Lower lobe of right lung (tissue), 2 donors: Measurements from ENCODE around the gene RPTOR. TPM values are rescaled to one million over a fixed set of nuclear protein-coding genes. Genes with fewer than 3 reads are reported as not detected.
"Not testable (repeated sequence)": the region's sequence is repeated elsewhere in the genome, so short reads cannot be mapped to it uniquely, and the experiment has no call there.

Experiments used
- ATAC-seq, 2 donors: fragments of 200-7000 bp; cut with Tn5 transposase; one replicate each; pipeline ENCODE4 v1.9.1; 2020 to 2022; ENCODE audit warnings: mild to moderate bottlenecking in 2 of 2, moderate library complexity in 2 of 2
- DNase-seq: peaks from one replicate; pipeline ENCODE4 v3.0.0-alpha.2; 2020
- H3K27ac ChIP-seq: fragments of 200-600 bp; one replicate; pipeline ENCODE4 v1.8.0; 2022
- H3K27me3 ChIP-seq: fragments of 200-600 bp; one replicate; pipeline ENCODE4 v1.8.0; 2022; ENCODE audit warnings: low read depth
- H3K36me3 ChIP-seq: fragments of 200-600 bp; one replicate; pipeline ENCODE4 v1.8.0; 2022; ENCODE audit warnings: mild to moderate bottlenecking
- H3K4me1 ChIP-seq: fragments of 200-600 bp; one replicate; pipeline ENCODE4 v1.8.0; 2022
- H3K4me3 ChIP-seq: fragments of 200-600 bp; one replicate; pipeline ENCODE4 v1.8.0; 2022; ENCODE audit warnings: mild to moderate bottlenecking
- H3K9me3 ChIP-seq: fragments of 200-600 bp; one replicate; pipeline ENCODE4 v1.8.0; 2022
- intact Hi-C: fragments of 100-400 bp; cut with DNase I; formaldehyde crosslinking; loops from one replicate; pipeline ENCODE4 v1.11.0; 2022
- total RNA-seq: library from RNA; stranded (reverse); fragmentation: NEBNext Ultra II Directional; extraction: Animal tissue kit (Norgen Biotek cat#: 25700); gene quantifications from one replicate; pipeline ENCODE4 v1.2.1, GENCODE V29; 2021
- TF ChIP-seq, protein P1 (sequence below): fragments of 200-600 bp; IDR thresholded peaks from one replicate; pipeline ENCODE4 v1.8.0; 2022; ENCODE audit warnings: antibody characterized with exemption, mild to moderate bottlenecking
- donor health status: DM: no; HTN: yes; CAD: no; lungs with severe emphysema.

The RPTOR gene
- total RNA-seq, 1 donor from 2014 or later, result 34.0 TPM

GRCh38 chr17:80504686-80505413 lies 39.8 kb upstream of the RPTOR start:
- TF ChIP-seq, protein P1, sequence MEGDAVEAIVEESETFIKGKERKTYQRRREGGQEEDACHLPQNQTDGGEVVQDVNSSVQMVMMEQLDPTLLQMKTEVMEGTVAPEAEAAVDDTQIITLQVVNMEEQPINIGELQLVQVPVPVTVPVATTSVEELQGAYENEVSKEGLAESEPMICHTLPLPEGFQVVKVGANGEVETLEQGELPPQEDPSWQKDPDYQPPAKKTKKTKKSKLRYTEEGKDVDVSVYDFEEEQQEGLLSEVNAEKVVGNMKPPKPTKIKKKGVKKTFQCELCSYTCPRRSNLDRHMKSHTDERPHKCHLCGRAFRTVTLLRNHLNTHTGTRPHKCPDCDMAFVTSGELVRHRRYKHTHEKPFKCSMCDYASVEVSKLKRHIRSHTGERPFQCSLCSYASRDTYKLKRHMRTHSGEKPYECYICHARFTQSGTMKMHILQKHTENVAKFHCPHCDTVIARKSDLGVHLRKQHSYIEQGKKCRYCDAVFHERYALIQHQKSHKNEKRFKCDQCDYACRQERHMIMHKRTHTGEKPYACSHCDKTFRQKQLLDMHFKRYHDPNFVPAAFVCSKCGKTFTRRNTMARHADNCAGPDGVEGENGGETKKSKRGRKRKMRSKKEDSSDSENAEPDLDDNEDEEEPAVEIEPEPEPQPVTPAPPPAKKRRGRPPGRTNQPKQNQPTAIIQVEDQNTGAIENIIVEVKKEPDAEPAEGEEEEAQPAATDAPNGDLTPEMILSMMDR, result no peak
- Histone ChIP-seq H3K36me3 (no peaks in the 10 kb centered on the region), H3K27ac (no peak overlapping the region), H3K9me3 (no peaks in the 10 kb centered on the region), H3K27me3 (peaks cover 6% of the 10 kb centered on the region), H3K4me3 (no peak overlapping the region), H3K4me1 (no peaks in the 10 kb centered on the region)
- ATAC-seq (no peak), DNase-seq (no peak)
- intact Hi-C loops, result no loop called here

DNA sequence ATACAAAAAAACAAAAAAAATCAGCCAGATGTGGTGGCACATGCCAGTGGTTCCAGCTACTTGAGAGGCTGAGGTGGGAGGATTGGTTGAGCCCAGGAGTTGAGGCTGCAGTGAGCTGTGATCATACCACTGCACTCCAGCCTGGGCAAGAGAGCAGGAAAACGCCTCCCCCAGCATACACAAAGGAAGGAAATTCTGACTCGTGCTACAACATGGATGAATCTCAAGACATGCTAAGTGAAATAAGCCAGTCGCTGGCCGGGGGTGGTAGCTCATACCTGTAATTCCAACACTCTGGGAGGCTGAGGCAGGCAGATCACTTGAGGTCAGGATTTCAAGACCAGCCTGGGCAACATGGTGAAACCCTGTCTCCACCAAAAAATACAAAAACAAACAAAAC lies 37.5 kb upstream of the RPTOR start:
- DNase-seq, H3K36me3 ChIP-seq, H3K4me3 ChIP-seq, H3K4me1 ChIP-seq, intact Hi-C loops, ATAC-seq, H3K27ac ChIP-seq, H3K9me3 ChIP-seq, H3K27me3 ChIP-seq: not testable (repeated sequence)

DNA sequence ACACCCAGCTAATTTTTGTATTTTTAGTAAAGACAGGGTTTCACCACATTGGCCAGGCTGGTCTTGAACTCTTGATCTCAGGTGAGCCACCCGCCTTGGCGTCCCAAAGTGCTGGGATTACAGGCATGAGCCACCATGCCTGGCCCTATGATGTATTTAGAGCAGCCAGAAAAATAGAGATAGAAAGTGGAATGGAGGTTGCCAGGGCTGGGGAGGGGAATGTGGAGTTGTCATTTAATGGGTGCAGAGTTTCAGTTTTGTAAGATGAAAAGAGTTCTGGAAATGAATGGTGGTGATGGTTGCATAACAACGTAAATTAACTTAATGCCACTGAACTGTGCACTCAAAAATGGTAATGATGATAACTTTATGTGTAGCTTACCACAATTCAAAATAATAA lies 36.7 kb upstream of the RPTOR start:
- no peaks in the 10 kb centered on the region for H3K36me3 ChIP-seq
- TF ChIP-seq, protein P1, result no peak
- H3K27me3 ChIP-seq, result peaks cover 13% of the 10 kb centered on the region
- no peak overlapping the region for H3K27ac ChIP-seq
- no peaks in the 10 kb centered on the region for H3K4me1 ChIP-seq
- DNase-seq (no peak), ATAC-seq (no peak)
- no peak overlapping the region for H3K4me3 ChIP-seq
- intact Hi-C loops, result no loop called here
- no peaks in the 10 kb centered on the region for H3K9me3 ChIP-seq

GRCh38 chr17:80509311-80509710 lies 35.3 kb upstream of the RPTOR start:
- H3K27ac ChIP-seq, result no peak overlapping the region
- intact Hi-C loops, result no loop called here
- H3K9me3 ChIP-seq, result no peaks in the 10 kb centered on the region
- ATAC-seq (no peak), DNase-seq (no peak)
- H3K36me3 ChIP-seq, result no peaks in the 10 kb centered on the region
- no peak overlapping the region for H3K4me3 ChIP-seq
- TF ChIP-seq, protein P1, result no peak
- H3K27me3 ChIP-seq, result peaks cover 14% of the 10 kb centered on the region
- H3K4me1 ChIP-seq, result no peaks in the 10 kb centered on the region

- no peaks in the 10 kb centered on the region for H3K36me3 ChIP-seq
- no peak overlapping the region for H3K27ac ChIP-seq
- DNase-seq, result no peak
- no peaks in the 10 kb centered on the region for H3K9me3 ChIP-seq
- H3K27me3 ChIP-seq, result peaks cover 14% of the 10 kb centered on the region
- no peak for ATAC-seq
- intact Hi-C loops, result no loop called here
- H3K4me3 ChIP-seq, result no peak overlapping the region
- TF ChIP-seq, protein P1, result no peak
- H3K4me1 ChIP-seq, result no peaks in the 10 kb centered on the region
Measured at GRCh38 chr17:80510132-80510531, 34.5 kb upstream of the RPTOR start.

DNA sequence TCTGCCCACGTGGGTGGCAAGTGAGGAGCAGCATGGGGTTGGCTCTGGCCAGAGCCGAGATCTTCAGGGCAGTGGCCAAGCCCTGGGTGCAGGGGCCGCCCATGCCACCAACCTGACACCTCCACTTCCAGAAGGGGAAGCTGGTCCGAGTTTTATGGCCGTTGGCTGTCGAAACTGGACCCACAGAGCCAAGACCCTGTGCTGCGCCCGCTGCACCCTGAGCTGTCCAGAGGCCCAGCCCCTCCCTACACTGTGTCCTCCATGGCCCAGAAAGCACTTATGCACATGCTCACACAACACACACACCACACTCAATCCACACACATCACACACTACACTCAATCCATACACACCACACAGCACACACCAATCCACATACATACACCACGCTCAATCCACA lies 33.9 kb upstream of the RPTOR start:
- intact Hi-C loops, result no loop called here
- H3K4me3 ChIP-seq, result no peak overlapping the region
- TF ChIP-seq, protein P1, result no peak
- no peaks in the 10 kb centered on the region for H3K36me3 ChIP-seq
- H3K9me3 ChIP-seq, result no peaks in the 10 kb centered on the region
- DNase-seq (no peak), ATAC-seq (peak in 1 of 2 donors; percentile 14)
- H3K27me3 ChIP-seq, result peaks cover 14% of the 10 kb centered on the region
- no peaks in the 10 kb centered on the region for H3K4me1 ChIP-seq
- H3K27ac ChIP-seq, result no peak overlapping the region
